PC-3 (cell line): ENCODE results near the gene CCDC102A. TPM values are rescaled to one million over a fixed set of nuclear protein-coding genes. Genes with fewer than 3 reads are reported as not detected.

Experiments
- ATAC-seq: fragments of 200-7000 bp; cut with Tn5 transposase; 2 replicates; pipeline ENCODE4 v1.9.1; 2020; ENCODE audit warnings: mild to moderate bottlenecking, moderate library complexity
- BruUV-seq: library from RNA; stranded (reverse); fragments of 400-500 nt; replicated peaks from 2 replicates; lab custom pipeline; 2021; lab: Mats Ljungman, UMichigan
- CTCF ChIA-PET: fragments of 300-600 bp; sonication (Branson Sonifier 250); formaldehyde crosslinking; loops from one replicate; lab custom pipeline; 2022; ENCODE audit warnings: antibody characterized with exemption; lab: Charles Lee
- POLR2A ChIA-PET: fragments of 300-600 bp; sonication (Branson Sonifier 250); formaldehyde crosslinking; loops from one replicate; lab custom pipeline; 2022; ENCODE audit warnings: antibody characterized with exemption; ENCODE audit not compliant: unreplicated experiment; lab: Charles Lee
- DNase-seq: peaks from one replicate; pipeline ENCODE4 v3.0.0-alpha.2; 2015
- H2AFZ ChIP-seq: fragments of 300-600 bp; sonication (generic); 2 replicates; pipeline ENCODE4 v1.6.0; 2016; ENCODE audit warnings: antibody characterized with exemption, low read length
- H3F3A ChIP-seq: fragments of 300-600 bp; sonication (generic); one replicate; pipeline ENCODE4 v1.6.0; 2017; ENCODE audit warnings: antibody characterized with exemption, low read length, control low read depth, mild to moderate bottlenecking; ENCODE audit not compliant: unreplicated experiment
- H3K27ac ChIP-seq: fragments of 300-600 bp; sonication (generic); 2 replicates; pipeline ENCODE4 v1.5.1; 2016; ENCODE audit warnings: mild to moderate bottlenecking, low read length
- H3K27me3 ChIP-seq: fragments of 300-600 bp; sonication (generic); 2 replicates; pipeline ENCODE4 v1.6.1; 2016; ENCODE audit warnings: low read length, mixed read lengths
- H3K36me3 ChIP-seq: fragments of 300-600 bp; sonication (generic); 2 replicates; pipeline ENCODE4 v1.6.1; 2016; ENCODE audit warnings: low read depth, mixed run types, low read length, mixed read lengths
- H3K4me1 ChIP-seq: fragments of 300-600 bp; sonication (generic); 2 replicates; pipeline ENCODE4 v1.5.1; 2016; ENCODE audit warnings: low read length; ENCODE audit not compliant: insufficient read depth
- H3K4me2 ChIP-seq: fragments of 300-600 bp; sonication (generic); 2 replicates; pipeline ENCODE4 v1.6.0; 2016; ENCODE audit warnings: low read length
- H3K4me3 ChIP-seq: fragments of 300-600 bp; sonication (generic); 2 replicates; pipeline ENCODE4 v1.5.1; 2016; ENCODE audit warnings: mild to moderate bottlenecking, low read length, mixed read lengths
- H3K79me2 ChIP-seq: fragments of 300-600 bp; sonication (generic); 2 replicates; pipeline ENCODE4 v1.6.1; 2017; ENCODE audit warnings: low read length, mixed read lengths
- H3K9ac ChIP-seq: fragments of 300-600 bp; sonication (generic); 2 replicates; pipeline ENCODE4 v1.6.0; 2016; ENCODE audit warnings: mild to moderate bottlenecking, low read length
- H3K9me2 ChIP-seq: fragments of 300-600 bp; sonication (generic); replicated peaks from 2 replicates; pipeline ENCODE4 v1.6.1; 2016; ENCODE audit warnings: mixed run types, low read length, mixed read lengths
- H3K9me3 ChIP-seq: fragments of 300-600 bp; sonication (generic); 2 replicates; pipeline ENCODE4 v1.6.1; 2016; ENCODE audit warnings: low read length, mixed read lengths
- H4K20me1 ChIP-seq: fragments of 300-600 bp; sonication (generic); 2 replicates; pipeline ENCODE4 v1.6.1; 2016; ENCODE audit warnings: low read length, mixed read lengths
- CTCF ChIP-seq: fragments of 300-600 bp; sonication (generic); conservative IDR thresholded peaks from 2 replicates; pipeline ENCODE4 v1.5.1; 2017; ENCODE audit warnings: antibody characterized with exemption, low read depth, mild to moderate bottlenecking, low read length
- EZH2 ChIP-seq: fragments of 300-600 bp; sonication (generic); IDR thresholded peaks from one replicate; pipeline ENCODE4 v1.6.1; 2017; ENCODE audit warnings: antibody characterized with exemption, mild to moderate bottlenecking, low read length; ENCODE audit not compliant: unreplicated experiment
- EZH2phosphoT487 ChIP-seq: fragments of 300-600 bp; sonication (generic); IDR thresholded peaks from 2 replicates; pipeline ENCODE4 v1.6.1; 2018; ENCODE audit warnings: mild to moderate bottlenecking, antibody characterized with exemption, low read length, borderline replicate concordance
- intact Hi-C: fragments of 100-400 bp; cut with micrococcal nuclease; formaldehyde crosslinking; loops from 2 replicates; pipeline ENCODE4 v1.9.0; 2023
- total RNA-seq: library from RNA; depleted of rRNA; stranded (reverse); fragments of >200 nt; gene quantifications from 2 replicates; pipeline ENCODE4 v1.2.3, GENCODE V29; 2014

CCDC102A gene
- total RNA-seq, 1 experiment from 2014 or later = 12.7 TPM

GRCh38 chr16:57489229-57489628, 47.1 kb downstream of the CCDC102A start:
- H3K36me3 ChIP-seq = no peaks in the 10 kb centered on the region
- DNase-seq (no peak), ATAC-seq (no peak)
- intact Hi-C loops = no loop called here
- H3K4me1 ChIP-seq = no peaks in the 10 kb centered on the region; the same call in 1 of the 2 replicates
- no peak overlapping the region for H2AFZ ChIP-seq
- H3K9ac ChIP-seq = no peak overlapping the region
- no peaks in the 10 kb centered on the region for H3K9me2 ChIP-seq
- H3F3A ChIP-seq = no peaks in the 10 kb centered on the region
- TF ChIP-seq EZH2phosphoT487 (no peak), EZH2 (no peak), CTCF (no peak)
- BruUV-seq = no TSS peak
- no peaks in the 10 kb centered on the region for H3K9me3 ChIP-seq
- no peaks in the 10 kb centered on the region for H3K27me3 ChIP-seq
- H4K20me1 ChIP-seq = no peaks in the 10 kb centered on the region
- no peak overlapping the region for H3K4me2 ChIP-seq
- H3K79me2 ChIP-seq = no peaks in the 10 kb centered on the region
- CTCF ChIA-PET = no interaction called here
- H3K4me3 ChIP-seq = no peak overlapping the region
- no peak overlapping the region for H3K27ac ChIP-seq
- POLR2A ChIA-PET = no interaction called here

GRCh38 chr16:57486858-57487834, 49.2 kb downstream of the CCDC102A start:
- POLR2A ChIA-PET = no interaction called here
- Histone ChIP-seq H3K9me3 (no peaks in the 10 kb centered on the region), H3F3A (no peaks in the 10 kb centered on the region), H3K9me2 (no peaks in the 10 kb centered on the region), H3K9ac (no peak overlapping the region), H4K20me1 (no peaks in the 10 kb centered on the region), H3K4me3 (peak overlapping the region; percentile 37; the same call in 1 of the 2 replicates), H2AFZ (peak overlapping the region; percentile 53), H3K4me2 (peak overlapping the region; percentile 59; the same call in 1 of the 2 replicates), H3K36me3 (no peaks in the 10 kb centered on the region), H3K27ac (no peak overlapping the region), H3K79me2 (no peaks in the 10 kb centered on the region), H3K27me3 (no peaks in the 10 kb centered on the region), H3K4me1 (no peaks in the 10 kb centered on the region; the same call in 1 of the 2 replicates)
- intact Hi-C loops = no loop called here
- TF ChIP-seq CTCF (no peak), EZH2phosphoT487 (no peak), EZH2 (no peak)
- ATAC-seq (no peak), DNase-seq (no peak)
- CTCF ChIA-PET = interaction anchor here (0.6 kb wide), 1 partner anchor 13 kb away, joined by 4 read pairs; no protein-coding TSS in a partner anchor
- no TSS peak for BruUV-seq
